H7 (cell line): ENCODE results near the gene TAPBPL. TPM values are rescaled to one million over a fixed set of nuclear protein-coding genes. Genes with fewer than 3 reads are reported as not detected.
"Not testable (repeated sequence)": the region's sequence is repeated elsewhere in the genome, so short reads cannot be mapped to it uniquely, and the experiment has no call there.

ENCODE experiments used
- DNase-seq: peaks from one replicate; pipeline ENCODE4 v3.0.0; 2012
- H3K27me3 ChIP-seq: 2 replicates; pipeline ENCODE4 v1.6.0; 2011; ENCODE audit warnings: mild to moderate bottlenecking, low read length; ENCODE audit not compliant: control insufficient read depth, insufficient read depth
- H3K36me3 ChIP-seq: replicated peaks from 2 replicates; pipeline ENCODE4 v1.5.1; 2011; ENCODE audit warnings: low read length; ENCODE audit not compliant: control insufficient read depth, insufficient read depth
- H3K4me3 ChIP-seq: 2 replicates; pipeline ENCODE4 v1.5.1; 2011; ENCODE audit warnings: low read depth, mild to moderate bottlenecking, control low read depth, low read length, moderate library complexity; ENCODE audit not compliant: insufficient read depth
- total RNA-seq: library from RNA; depleted of rRNA; stranded (reverse); fragments of >200 nt; shearing (Covaris generic); gene quantifications from 2 replicates; pipeline ENCODE4 v1.2.3, GENCODE V29; 2014

The TAPBPL gene
- total RNA-seq, 1 experiment from 2014 or later = 0.62 TPM

DNA sequence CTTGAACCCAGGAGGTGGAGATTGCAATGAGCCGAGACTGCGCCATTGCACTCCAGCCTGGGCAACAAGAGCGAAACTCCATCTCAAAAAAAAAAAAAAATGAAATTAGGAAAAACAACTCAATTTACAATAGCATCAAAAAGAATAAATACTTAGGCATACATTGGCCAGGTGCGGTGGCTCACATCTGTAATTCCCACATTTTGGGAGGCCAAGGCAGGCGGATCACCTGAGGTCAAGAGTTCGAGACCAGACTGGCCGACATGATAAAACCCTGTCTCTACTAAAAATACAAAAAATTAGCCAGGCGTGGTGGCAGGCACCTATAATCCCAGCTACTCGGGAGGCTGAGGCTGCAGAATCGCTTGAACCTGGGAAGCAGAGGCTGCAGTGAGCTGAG lies 24.0 kb upstream of the TAPBPL start:
- not testable (repeated sequence) for DNase-seq

DNA sequence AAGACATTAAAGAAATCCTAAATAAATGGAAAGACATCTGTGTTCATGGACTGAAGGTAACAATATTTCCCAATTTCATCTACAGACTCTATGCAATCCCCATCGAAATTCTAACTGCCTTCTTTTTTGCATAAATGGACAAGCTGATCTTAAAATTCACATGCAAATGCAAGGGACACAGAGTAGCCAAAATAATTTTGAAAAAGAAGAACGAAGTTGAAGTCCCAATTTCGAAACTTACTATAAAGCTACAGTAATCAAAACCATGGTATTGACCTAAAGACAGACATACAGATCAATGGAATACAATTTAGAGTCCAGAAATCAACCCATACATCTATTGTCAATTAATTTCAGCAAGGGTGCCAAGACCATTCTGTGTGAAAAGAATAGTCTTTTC lies 23.5 kb upstream of the TAPBPL start:
- Histone ChIP-seq H3K36me3 (no peaks in the 10 kb centered on the region), H3K4me3 (no peak overlapping the region), H3K27me3 (no peaks in the 10 kb centered on the region)
- DNase-seq = no peak

More for the DNA sequence above, 24.0 kb upstream of the TAPBPL start:
- not testable (repeated sequence) for H3K27me3 ChIP-seq, H3K36me3 ChIP-seq, H3K4me3 ChIP-seq

DNA sequence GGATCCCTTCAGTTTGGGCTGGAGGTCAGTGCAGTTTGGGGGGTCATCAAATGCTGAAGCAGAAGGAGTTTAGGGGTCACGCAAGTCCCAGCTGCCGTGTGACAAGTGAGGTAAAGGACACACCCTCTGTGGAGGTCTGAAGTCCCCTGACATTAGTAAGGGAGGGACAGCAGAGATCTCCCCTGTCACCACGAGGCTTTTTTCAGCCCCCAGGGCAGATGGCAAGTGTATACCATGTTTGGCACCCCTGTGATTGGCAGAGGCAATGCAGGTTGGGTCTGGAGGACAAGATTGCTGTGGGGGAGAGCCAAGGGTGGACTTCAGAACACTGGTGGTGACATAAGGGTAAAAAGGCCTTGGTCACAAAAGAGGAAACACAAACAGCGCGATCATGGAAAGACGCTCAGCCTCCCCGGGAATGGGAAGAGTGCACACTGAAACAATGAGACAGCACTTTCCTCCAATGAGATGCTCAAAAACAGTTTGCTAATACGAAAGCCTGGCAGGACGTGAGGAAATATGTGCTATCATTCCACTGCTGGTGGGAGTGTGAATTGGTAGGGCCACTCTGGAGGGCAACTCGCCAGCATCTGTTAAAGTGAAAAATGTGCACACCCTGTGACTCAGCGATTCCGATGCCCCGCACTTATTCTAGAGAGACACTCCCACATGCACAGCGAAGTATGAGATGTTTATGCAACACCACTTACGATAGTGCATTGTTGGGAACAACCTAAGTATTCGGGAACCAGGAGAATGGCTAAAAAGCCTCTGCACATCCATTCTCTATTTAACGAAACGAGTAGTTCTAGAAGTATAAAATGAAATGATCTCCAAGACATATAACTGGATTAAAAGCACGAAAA lies 21.5 kb upstream of the TAPBPL start:
- DNase-seq = no peak
- no peaks in the 10 kb centered on the region for H3K36me3 ChIP-seq
- no peaks in the 10 kb centered on the region for H3K27me3 ChIP-seq
- H3K4me3 ChIP-seq = no peak overlapping the region

DNA sequence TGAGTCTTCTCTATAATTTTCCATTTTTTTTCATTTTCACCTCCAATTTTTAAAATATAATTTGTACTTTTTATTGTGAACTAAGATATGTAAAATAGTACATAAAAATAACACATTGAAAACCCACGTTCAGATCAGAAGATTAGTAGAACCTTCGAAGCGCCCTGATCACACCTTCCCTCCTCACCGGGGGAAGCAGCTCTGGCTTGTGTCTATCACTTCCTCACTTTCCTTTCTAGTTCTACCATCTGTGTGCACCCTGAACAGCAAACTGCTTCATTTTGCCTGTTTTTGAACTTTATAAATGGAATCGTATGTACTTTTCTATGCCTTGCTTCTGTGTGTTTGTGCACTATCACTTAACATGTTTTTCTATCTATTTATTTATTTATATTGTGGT lies 18.9 kb upstream of the TAPBPL start:
- H3K4me3 ChIP-seq = no peak overlapping the region
- no peak for DNase-seq
- H3K27me3 ChIP-seq = no peaks in the 10 kb centered on the region
- H3K36me3 ChIP-seq = no peaks in the 10 kb centered on the region

- no peaks in the 10 kb centered on the region for H3K27me3 ChIP-seq
- no peak overlapping the region for H3K4me3 ChIP-seq
- no peaks in the 10 kb centered on the region for H3K36me3 ChIP-seq
- DNase-seq = peak; percentile 32
Measured at GRCh38 chr12:6434205-6435140, 17.4 kb upstream of the TAPBPL start.

DNA sequence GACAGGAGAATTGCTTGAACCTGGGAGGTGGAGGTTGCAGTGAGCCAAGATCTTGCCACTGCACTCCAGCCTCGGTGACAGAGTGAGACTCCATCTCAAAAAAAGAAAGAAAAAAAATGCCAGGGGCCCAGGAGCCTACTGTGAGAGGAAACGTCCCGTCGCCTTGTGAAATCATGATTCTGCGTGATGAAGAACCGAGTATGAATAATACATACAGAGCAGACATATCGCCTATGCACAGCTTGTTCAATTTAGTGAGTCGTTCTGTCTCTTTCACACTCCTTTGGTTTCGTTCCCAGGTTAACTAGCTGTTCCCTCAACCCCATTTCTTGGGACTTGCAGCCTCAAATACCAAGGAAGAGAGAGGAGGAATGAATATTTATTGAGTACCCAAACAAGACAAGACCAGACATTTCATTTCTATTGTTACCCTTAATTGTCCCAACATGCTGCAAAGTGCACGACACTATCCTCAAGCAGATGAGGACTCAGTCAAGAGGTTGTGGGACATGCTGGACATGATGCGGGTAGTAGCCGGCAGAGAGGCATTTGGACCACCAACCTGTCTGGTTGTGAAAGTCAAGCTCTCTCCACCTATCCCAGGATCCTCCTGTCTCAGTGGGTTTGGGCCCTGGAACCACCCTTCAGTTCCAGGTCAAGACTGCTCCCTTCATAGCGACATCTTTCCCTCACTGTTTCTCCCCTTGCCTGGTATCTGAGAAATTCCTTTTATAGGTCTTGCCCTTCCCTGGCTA lies 15.7 kb upstream of the TAPBPL start:
- Histone ChIP-seq H3K36me3 (no peaks in the 10 kb centered on the region), H3K4me3 (no peak overlapping the region), H3K27me3 (no peaks in the 10 kb centered on the region)
- peak; percentile 19 for DNase-seq

DNA sequence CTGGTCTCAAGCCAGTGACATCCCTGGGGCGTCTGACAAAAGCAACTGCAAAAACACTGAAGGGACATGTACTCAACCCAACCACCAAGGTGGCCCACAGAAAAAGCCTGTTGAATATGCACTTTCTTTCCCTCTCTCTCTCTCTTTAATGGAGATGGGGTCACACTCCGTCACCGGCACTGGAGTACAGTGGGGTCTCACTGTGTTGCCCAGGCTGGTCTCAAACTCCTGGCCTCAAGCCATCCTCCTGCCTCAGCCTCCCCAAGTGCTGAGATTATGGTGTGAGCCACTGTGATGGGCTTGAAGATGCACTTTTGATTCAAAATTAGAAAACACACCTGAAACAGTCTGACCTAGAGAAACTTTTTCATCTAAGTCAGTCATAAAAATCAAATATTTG lies 14.3 kb upstream of the TAPBPL start:
- no peaks in the 10 kb centered on the region for H3K36me3 ChIP-seq
- no peaks in the 10 kb centered on the region for H3K27me3 ChIP-seq
- no peak overlapping the region for H3K4me3 ChIP-seq
- DNase-seq = no peak

GRCh38 chr12:6438345-6438744 lies 13.5 kb upstream of the TAPBPL start:
- no peaks in the 10 kb centered on the region for H3K36me3 ChIP-seq
- no peak overlapping the region for H3K4me3 ChIP-seq
- no peak for DNase-seq
- no peaks in the 10 kb centered on the region for H3K27me3 ChIP-seq

DNA sequence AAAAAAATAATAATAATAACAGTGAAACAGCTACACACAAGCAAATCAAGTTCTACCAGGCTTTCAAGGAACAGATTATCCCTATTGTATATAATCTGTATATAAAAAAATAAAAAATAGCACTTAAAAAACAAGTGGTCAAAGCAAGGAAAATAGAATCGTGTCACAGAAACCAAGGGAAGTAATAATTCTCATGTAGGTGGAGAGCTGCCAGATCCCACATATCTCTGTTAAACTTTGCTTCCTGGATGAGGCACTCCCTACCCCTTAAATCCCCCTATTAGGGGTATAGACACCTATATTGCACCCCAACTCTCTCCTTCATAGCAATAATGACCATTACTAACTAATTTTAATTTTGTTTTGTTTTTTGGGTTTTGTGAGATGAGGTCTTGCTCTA lies 11.5 kb upstream of the TAPBPL start:
- Histone ChIP-seq H3K36me3 (no peaks in the 10 kb centered on the region; the same call in 1 of the 2 replicates), H3K27me3 (no peaks in the 10 kb centered on the region), H3K4me3 (no peak overlapping the region)
- no peak for DNase-seq

- Histone ChIP-seq H3K4me3 (no peak overlapping the region), H3K36me3 (no peaks in the 10 kb centered on the region; the same call in 1 of the 2 replicates), H3K27me3 (no peaks in the 10 kb centered on the region)
- no peak for DNase-seq
Measured at GRCh38 chr12:6442836-6443235, 9.0 kb upstream of the TAPBPL start.

DNA sequence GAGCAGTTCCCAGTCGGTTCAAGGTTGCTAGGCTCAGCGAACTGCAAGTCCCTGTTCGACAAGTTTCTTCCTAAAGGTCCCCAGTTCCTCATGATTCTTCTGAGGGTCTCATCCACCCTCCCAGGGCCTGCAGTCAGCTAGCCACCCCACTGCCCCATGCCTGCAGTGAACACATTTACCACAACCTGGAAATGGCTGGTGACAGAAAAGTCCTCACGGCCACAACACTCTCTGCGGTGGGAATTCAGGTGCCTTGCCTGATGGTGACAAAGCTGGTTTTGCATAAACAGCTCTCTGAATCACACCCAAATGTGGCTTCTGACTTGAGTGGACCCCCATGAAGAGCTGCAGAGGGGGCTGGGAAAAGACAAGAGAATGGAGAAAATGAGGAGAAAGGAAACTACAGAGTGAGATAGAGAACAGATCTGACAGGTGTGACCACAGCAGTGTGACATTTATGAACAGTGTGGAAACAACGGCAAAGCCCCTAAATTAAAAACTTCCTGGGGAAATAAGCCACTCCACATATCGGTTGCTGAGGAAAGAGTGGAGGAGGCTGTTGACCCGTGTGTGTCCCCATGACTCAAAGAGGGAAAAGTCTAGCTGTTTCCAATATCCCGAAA lies 8.4 kb upstream of the TAPBPL start:
- H3K27me3 ChIP-seq = no peaks in the 10 kb centered on the region
- no peak overlapping the region for H3K4me3 ChIP-seq
- DNase-seq = no peak
- H3K36me3 ChIP-seq = no peaks in the 10 kb centered on the region; the same call in 1 of the 2 replicates

GRCh38 chr12:6444031-6444430 lies 7.8 kb upstream of the TAPBPL start:
- no peaks in the 10 kb centered on the region for H3K27me3 ChIP-seq
- H3K4me3 ChIP-seq = no peak overlapping the region
- no peak for DNase-seq
- no peaks in the 10 kb centered on the region; the same call in 1 of the 2 replicates for H3K36me3 ChIP-seq

DNA sequence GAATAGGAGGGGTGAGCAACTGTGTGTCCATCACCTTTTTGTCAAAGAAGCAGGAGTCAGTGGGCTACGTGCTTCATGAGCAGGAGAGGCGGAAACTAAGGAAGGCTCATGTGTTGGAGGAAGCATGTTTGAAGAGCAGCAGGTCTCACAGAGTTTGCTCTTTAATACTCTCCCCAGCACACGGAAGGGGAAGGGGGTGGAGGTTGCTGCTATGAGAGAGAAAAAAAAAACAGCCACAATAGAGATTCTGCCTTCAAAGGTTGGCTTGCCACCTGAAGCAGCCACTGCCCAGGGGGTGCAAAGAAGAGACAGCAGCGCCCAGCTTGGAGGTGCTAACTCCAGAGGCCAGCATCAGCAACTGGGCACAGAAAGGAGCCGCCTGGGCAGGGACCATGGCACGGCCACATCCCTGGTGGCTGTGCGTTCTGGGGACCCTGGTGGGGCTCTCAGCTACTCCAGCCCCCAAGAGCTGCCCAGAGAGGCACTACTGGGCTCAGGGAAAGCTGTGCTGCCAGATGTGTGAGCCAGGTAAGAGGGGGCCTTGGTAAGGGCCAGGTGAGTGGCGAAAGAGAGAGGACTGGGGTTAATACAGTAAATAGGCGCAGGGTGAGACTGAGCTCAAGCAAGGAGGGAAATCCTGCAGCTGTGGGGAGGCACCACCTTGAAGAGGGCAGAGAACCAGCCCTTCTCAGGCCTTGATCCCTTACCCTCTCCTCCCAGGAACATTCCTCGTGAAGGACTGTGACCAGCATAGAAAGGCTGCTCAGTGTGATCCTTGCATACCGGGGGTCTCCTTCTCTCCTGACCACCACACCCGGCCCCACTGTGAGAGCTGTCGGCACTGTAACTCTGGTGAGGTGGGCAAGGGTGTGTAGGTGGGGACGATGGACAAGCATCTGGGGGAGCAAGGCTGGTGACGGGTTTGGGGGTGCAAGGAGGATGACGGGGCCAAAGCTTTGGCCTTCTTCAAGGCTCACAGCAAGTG lies 6.8 kb upstream of the TAPBPL start, which contains the start of gene CD27:
CD27 (plus strand) TSS at position 252 of the 985 bp plus-strand sequence; CDS start at position 393, 141 bp downstream.
- H3K4me3 ChIP-seq = no peak within 1 kb of the TSS
- H3K36me3 ChIP-seq = no peaks in the 10 kb centered on the region; the same call in 1 of the 2 replicates
- no peaks in the 10 kb centered on the region for H3K27me3 ChIP-seq
- no peak for DNase-seq
